HG03103 (cell line): ENCODE measurements around the gene PRSS48.
"Not testable (repeated sequence)": the region's sequence is repeated elsewhere in the genome, so short reads cannot be mapped to it uniquely, and the experiment has no call there.

Experiments used
- ATAC-seq: cut with Tn5 transposase; IDR thresholded peaks from one replicate; pipeline ENCODE4 v1.9.1; 2021; ENCODE audit warnings: low read depth; ENCODE audit not compliant: unreplicated experiment

Gene PRSS48

DNA sequence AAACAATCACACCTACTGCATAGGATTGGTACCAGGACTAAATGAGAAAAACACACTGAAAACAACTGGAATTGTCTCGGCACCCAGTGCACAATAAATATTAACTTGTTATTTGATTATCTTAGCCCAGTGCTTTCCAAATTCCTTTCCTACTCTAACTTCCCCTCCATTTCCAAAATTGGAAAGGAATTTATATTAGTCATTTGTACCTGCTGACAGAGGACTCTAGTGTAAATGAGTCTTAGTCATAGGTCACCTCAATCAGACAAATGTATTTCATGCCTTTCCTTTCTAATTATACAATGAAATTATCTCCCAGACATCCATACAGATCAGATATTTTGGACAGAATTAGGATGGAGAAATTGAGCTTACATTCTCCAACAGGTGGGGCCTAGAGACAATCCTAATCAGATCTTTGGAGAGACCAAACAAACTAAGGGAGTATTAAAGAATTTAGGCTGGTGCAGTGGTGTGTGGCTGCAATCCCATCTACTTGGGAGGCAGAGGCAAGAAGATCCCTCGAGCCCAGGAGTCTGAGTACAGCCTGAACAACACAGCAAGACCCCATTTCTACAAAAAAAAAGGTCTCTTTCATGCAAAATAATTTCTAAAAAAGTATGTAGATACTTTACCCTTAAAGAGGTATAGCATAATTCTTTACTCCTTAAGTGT, 38.4 kb downstream of the PRSS48 start:
- no peak for ATAC-seq

- ATAC-seq, result no peak
Observed at GRCh38 chr4:151316645-151317044, 39.7 kb downstream of the PRSS48 start.

DNA sequence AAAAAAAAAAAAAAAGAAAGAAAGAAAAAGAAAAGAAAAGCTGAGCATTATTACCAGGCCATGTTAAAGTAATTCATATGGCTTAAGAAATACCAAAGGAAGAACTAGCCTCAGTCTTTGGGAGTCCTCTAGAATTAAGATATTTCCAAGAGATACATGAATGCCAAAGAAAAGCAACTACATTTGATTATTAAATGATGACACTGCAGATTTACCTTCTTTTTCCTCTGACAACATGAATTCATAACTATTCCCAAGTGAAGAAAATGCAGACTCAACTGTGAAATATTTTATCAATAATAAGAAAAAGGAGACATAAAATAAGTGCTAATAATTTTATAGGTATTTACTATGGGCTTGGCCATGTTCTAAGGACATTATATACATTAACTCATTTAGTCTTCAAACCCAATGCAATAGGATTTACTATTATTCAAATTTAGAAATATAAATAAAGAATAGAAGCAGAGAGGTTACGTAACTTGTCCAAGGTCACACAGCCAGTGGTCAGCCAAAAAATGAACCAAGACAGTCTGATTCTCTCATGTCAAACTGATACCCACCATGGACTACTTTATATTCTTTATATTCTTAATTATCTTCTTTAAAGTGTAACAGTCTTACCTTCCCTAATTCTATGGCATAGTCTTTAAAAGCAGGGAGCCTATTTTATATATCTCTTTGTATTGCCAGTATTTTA, 41.5 kb downstream of the PRSS48 start:
- ATAC-seq, result no peak

DNA sequence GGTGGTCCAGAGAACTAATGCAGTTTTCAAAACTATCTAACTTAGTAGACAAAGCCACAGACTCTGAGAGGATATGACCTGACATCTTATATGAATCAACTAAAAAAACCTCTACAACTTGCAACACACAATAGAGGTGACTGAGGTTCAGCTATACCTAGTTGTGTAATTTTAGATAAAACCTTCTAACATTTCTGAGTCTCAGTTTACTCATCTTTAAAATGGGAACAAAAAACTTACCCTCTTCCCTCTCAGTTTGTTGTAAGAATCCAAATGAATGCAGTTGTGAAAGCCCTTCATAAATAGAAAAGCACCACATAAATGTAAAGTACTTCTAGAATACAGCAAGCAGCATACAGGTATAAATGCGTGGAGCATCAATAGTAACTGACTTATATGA, 42.5 kb downstream of the PRSS48 start:
- no peak for ATAC-seq

DNA sequence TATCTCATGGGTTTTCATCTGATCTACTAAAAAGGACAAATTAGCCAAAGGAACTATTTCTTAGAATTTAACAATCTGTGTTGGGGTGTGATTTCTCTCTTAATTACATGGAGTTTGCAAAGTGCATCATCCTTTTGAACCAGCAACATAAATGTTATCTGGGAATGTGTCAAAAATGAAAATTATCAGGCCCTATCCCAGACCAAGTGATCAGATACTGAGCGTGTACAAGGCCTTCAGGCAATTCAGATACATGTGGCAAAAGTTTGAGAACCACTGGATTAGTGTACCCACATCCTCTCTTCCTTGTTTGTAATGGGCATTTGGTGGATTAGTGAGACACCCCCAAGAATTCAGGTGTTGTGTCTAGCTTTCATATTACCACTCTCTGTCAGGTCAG, 44.6 kb downstream of the PRSS48 start:
- ATAC-seq, result no peak

DNA sequence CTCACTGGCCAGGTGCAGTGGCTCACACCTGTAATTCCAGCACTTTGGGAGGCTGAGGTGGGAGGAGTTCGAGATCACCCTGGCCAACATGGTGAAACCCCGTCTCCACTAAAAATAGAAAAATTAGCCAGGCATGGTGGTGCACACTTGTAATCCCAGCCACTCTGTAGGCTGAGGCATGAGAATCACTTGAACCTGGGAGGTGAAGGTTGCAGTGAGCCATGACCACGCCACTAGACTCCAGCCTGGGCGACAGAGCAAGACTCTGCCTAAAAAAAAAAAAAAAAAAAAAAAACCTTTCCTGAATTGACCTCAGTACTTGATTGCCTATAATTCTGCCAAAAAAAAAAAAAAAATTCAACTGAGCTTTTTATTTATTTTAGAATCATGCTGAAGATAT, 45.2 kb downstream of the PRSS48 start:
- ATAC-seq, result not testable (repeated sequence)

GRCh38 chr4:151322570-151322969, 45.6 kb downstream of the PRSS48 start:
- no peak for ATAC-seq

DNA sequence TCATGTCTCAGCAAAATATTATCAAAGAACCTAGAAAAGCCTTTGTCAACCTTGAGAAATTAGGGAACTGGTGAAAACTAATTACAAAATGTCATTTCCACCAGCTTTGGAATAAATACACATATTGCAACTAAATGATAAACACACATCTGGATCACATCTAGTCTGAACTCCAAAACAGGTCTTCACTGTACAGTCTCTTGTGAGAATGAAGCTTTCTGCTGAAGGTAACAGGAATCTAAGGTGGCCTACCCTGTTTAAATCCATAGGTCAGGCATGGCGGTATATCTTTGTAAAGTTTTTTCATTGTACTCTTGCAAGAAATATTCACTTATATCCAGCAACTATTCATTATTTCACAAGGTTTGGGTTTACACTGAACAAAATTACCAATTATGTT, 46.7 kb downstream of the PRSS48 start:
- ATAC-seq, result no peak

DNA sequence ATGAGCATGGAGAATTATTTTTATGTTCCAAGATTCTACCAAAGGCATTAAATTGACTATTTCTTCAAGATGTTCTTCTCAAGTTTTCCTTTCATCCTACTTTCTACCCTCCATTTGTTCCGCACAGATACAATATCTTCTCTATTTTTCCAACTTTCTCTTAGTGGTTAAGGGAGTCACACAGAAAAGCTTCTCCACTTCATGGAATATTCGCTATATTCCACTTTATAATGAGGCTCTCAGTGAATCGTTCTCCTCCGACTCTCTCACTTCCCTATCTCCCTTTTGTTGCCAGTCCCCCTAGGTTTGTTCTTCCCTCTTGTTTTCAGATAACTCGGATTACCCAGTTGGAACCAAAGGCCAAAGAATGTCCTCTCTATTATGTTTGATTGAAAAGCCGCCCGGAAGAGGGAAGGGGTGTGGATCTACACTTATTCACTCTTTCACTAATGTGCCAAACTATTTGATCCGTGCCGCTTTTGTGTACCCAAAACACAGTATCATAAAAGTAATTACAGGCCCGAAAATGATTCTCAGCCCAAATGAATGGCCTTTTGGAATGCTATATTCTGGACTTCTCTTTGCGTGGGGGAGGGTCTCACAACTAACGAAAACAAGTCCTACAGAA, 47.3 kb downstream of the PRSS48 start:
- ATAC-seq, result no peak

DNA sequence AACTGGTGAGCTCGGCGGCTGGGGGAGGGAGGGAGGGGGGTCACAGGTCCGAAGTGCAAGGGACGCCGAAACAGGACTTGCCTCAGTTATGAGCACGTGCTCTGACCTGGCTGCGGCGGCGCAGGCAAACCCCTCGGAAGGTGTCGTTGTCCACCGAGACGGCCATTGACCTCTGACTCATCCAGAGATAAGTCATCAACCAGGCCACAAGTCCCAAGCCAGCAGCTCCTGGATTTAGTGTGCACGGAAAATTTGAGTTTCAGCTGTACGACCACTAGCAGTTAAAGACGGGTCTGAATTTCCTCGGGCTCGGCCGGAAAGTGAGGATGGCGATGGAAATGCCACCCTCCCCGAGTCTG, 47.8 kb downstream of the PRSS48 start:
- no peak for ATAC-seq

- no peak for ATAC-seq
Observed at GRCh38 chr4:151325111-151325948, 48.4 kb downstream of the PRSS48 start, which contains the start of gene SH3D19. TSS of gene SH3D19 (minus strand) at chr4:151325605. CDS start at chr4:151325352, 253 bp downstream.

DNA sequence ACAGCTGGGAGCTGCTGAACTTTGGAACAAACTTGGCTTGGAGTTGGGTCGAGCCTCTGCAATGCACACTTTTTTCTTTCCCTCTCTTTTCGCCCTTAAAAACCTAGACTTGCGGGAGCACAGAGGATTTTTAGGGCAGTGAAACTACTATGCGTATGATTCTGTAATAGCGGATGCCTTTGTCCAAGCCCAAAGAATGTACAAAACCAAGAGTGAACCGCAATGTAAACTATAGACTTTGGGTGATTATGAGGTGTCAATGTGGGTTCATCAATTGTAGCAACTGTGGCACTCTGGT, 48.9 kb downstream of the PRSS48 start:
- no peak for ATAC-seq

- no peak for ATAC-seq
Observed at GRCh38 chr4:151329217-151330007, 52.5 kb downstream of the PRSS48 start.

DNA sequence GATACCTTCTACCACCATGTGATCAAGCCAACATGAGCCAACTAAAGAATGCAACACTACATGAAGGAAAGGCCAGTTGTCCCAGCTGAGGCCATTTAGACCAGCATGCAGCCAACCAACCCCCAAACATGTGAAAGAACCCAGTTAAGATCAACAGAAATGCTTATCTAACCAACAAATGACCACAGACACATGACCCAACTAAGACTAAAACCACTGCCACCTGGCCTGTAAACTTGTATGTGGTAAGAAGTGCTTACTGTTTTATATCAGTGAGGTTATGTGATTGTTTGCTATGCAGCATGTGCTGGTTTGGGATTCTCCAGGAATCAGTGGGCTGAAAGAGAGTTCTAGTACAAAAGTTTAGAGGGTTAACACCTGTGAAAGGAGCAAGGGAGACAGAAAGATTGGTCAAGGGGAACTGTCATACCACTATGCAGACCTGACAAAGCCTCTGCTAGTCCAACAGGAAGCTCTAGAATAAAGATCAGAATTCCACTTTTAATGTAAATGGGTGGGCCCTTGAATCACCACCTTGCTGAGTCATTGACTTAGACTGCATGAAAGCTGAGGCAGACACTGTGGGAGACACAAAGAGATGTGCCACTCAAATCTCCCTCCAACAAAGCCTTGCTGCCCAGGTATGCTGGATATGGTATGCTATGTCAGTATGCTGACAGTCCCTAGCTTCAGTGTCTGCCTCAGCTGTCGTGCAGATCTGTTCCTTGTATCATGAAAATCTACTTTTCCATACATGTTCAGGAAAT, 54.5 kb downstream of the PRSS48 start:
- no peak for ATAC-seq

- no peak for ATAC-seq
Observed at GRCh38 chr4:151339467-151339866, 62.5 kb downstream of the PRSS48 start.

GRCh38 chr4:151340751-151341385, 63.9 kb downstream of the PRSS48 start:
- ATAC-seq, result no peak
